HG02678 (cell line): ENCODE data around the gene ZNF862.

ENCODE experiments used
- ATAC-seq: cut with Tn5 transposase; IDR thresholded peaks from one replicate; pipeline ENCODE4 v1.9.1; 2021; ENCODE audit warnings: mild to moderate bottlenecking, moderate library complexity; ENCODE audit not compliant: unreplicated experiment

The ZNF862 gene

DNA sequence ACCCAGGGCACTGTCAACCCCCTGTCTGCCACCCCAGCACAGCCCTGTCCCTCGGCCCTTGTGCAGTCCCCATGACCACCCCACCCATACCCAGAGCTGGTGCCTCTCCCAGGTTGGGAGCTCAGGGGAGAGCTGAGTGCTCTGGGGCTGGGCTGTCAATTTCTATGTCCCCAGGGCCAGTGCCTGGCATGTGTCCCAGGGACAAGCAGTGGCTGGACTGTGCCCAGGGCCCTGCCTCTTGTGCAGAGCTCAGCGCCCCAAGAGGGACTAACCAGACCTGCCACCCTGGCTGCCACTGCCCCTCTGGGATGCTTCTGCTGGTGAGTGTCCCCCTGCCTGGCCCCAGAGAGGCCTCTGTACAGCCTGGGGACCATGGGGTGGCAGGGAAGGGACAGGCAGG, 29.0 kb upstream of the ZNF862 start:
- no peak for ATAC-seq

DNA sequence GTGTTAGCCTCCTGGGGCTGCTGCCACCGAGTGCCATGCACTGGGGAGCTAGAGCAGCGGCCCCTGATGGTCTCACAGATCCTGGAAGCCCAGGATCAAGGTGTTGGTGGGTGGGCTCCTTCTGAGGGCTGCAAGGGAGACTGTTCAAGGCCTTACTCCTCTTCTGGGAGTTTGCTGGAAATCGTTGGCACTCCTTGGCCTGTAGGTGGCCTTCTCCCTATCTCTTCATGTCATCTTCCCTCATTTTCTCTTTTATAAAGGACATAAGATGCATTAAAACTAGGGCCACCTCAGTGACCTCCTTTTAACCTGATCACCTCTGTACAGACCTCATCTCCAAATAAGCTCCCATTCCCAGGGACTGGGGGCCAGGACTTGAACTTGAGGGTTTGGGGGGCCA, 27.0 kb upstream of the ZNF862 start:
- no peak for ATAC-seq

DNA sequence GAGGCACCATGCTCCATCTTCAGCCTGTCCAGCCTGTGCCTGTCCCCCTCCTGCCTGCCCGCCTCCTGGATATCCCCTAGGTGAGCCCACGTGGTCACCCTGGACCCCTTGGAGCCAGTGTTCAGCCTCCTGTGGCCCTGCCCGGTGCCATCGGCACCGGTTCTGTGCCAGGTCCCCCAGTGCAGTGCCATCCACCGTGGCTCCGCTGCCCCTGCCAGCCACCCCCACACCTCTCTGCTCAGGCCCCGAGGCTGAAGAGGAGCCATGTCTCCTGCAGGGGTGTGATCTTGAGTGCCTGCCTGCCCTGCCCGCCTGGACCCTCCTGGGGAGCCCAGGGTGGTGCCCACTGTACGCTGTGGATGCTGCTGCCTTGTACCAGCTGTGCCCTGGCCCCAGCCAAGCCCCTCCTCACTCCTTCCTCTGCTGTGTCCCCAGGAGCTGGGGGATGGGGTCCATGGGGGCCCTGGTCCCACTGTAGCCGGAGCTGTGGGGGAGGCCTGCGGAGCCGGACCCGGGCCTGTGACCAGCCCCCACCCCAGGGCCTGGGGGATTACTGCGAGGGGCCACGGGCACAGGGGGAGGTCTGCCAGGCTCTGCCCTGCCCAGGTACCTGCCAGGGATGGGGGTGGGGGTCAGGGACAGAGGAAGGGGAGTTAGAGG, 26.2 kb upstream of the ZNF862 start:
- ATAC-seq, result no peak

DNA sequence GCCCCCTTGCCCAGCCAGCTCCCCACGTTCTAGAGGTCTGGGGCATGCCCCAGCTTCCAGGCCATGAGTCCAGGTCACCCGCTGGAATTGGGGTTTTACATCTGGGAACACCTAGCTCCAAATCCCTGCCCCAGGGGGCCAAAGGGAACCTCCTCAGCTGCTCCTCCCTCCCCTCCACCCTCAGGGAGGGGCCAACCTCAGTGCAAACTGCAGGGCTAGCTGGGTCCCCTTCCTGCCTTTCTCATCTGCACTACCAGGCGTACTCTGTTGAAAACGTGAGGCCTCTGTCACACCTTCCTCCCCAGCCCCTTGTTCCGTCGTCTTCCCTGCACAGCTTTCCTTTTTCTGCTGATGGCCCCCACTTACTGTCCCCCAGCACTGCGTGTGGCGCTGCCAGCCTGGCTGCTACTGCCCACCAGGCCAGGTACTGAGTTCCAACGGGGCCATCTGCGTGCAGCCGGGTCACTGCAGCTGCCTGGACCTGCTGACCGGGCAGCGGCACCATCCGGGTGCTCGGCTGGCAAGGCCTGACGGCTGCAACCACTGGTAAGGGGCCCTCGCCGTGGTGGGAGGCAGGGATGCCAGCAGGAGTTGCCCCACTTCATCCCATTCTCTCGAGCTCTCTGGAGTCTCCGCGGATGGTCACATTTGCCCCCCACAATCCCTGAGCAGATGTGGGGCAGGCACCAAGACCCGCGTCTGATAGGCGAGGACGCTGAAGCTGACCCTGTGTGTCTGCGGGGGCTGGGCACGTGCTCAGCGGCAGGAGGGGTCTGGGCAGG, 24.7 kb upstream of the ZNF862 start:
- ATAC-seq, result no peak

DNA sequence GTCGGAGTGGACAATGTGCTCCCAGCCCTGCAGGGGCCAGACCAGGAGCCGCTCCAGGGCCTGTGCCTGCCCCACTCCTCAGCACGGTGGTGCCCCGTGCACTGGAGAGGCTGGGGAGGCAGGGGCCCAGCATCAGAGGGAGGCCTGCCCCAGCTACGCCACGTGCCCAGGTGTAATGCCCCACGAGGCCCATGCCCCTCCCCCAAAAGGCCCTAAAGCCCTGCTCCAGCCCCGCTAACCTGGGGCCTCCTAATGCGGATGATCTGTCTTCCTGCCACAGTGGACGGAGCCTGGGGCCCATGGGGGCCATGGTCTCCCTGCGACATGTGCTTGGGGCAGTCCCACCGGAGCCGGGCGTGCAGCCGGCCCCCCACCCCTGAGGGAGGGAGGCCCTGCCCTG, 23.7 kb upstream of the ZNF862 start:
- no peak for ATAC-seq

DNA sequence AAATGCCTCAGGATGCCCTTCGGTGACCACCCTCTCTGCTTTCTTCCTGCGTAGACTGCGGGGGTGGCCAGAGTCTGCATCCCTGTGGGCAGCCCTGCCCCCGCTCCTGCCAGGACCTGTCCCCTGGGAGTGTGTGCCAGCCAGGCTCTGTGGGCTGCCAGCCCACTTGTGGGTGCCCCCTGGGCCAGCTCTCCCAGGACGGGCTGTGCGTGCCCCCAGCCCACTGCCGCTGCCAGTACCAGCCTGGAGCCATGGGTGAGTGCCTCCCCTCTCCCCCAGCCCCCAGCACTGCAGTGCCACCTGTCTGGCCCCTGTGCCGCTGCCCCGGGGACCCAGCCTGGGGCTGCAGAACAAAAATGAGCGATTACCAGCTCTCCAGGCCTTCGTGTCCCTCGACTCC, 23.1 kb upstream of the ZNF862 start:
- no peak for ATAC-seq

DNA sequence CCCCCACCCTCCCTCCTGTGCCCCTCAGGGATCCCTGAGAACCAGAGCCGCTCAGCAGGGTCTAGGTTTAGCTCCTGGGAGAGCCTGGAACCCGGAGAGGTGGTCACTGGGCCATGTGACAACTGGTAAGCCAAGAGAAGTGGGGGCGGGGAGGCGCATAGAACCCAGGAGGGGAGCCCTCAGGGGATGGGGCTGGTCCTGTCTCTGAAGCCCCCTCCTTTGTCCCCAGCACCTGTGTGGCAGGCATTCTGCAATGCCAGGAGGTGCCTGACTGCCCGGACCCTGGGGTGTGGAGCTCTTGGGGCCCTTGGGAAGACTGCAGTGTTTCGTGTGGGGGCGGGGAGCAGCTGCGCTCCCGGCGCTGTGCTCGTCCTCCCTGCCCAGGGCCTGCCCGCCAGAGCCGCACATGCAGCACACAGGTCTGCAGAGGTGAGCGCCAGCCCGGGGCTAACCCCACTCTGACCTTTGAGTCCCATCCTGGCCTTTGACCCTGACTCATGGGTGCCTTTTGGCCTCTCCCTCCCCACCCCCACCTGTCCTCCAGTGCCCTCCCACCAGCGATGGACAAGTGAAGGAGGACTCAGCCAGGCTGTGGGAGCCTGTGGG, 22.4 kb upstream of the ZNF862 start:
- no peak for ATAC-seq

DNA sequence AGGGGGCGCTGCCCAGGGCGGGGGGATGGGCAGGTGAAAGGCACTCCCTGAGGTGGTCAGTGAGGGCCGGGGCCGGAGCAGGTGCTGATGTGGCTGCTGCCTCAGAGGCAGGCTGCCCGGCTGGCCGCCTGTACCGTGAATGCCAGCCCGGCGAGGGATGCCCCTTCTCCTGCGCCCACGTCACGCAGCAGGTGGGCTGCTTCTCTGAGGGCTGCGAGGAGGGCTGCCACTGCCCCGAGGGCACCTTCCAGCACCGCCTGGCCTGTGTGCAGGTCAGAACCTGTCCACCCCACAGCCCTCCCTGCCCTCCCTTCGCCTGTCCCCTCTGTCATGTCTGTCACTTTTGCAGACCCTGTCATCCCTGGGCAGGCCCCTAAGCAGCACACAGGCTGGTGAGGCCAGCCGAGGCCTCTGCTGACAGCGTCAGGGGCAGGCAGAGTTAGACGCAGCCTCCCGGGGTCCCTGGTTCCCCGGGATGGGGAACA, 21.9 kb upstream of the ZNF862 start:
- ATAC-seq, result no peak

DNA sequence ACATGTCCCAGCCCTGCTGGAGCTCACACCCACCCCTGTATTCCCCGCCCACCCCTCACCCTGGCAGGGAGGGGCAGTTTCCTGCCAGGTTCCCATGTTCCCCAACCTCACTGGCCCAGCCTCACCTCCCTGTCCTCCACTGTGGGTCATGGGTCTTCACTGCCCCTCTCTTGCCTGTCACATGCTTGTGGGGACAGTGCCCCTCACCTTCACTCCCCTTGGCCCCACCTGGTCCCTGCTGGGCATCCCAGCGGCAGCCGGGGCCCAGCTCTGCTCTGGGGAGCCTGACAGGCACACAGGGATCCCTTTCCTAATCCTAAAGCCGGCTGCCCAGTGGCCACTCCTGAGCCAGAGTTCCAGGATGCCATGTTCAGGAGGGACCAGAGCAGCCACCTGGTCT, 21.4 kb upstream of the ZNF862 start:
- ATAC-seq, result no peak

DNA sequence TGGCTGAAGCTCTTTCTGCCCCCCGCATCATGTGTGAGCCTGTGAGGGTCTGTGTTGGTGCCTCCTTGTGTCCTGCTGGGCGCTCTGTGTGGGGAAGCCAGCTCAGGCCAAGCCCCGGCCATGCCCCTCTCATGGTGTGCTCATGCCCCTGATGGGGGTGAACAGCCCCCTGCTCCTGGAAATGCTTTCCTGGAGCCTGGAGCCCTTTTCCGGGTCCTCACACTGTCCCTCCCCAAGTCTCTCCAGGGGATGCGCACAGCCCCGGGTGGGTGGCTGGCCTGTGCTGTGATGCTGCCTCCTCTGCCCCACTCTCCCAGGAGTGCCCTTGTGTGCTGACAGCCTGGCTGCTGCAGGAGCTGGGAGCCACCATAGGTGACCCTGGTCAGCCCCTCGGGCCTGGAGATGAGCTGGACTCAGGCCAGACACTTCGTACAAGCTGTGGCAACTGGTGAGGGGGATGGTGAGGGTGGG, 20.8 kb upstream of the ZNF862 start:
- ATAC-seq, result no peak

DNA sequence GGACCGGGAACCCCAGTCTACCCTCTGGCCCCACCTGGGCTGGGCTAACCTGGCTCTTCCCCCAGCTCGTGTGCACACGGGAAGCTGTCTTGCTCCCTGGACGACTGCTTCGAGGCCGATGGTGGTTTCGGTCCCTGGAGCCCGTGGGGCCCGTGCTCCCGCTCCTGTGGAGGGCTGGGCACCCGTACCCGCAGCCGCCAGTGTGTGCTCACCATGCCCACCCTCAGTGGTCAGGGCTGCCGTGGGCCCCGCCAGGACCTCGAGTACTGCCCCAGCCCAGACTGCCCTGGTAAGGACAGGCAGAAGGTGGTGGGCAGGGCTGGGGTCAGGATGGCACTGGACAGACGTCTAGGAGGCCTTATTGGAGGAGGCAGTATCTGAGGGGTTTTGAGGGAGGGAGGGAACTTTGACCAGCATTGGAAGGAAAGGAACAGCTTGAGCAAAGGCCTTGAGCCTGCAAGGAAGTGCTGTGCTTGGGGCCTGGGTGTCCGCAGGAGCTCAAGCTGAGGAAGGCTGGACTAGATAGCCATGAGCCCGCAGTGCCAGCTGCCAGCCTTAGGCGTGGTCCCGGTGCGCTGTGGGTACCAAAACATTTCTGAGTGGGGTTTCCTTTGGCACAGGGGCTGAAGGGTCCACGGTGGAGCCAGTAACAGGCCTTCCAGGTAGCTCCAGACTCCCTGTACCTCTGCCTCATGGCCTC, 20.2 kb upstream of the ZNF862 start:
- ATAC-seq, result no peak

DNA sequence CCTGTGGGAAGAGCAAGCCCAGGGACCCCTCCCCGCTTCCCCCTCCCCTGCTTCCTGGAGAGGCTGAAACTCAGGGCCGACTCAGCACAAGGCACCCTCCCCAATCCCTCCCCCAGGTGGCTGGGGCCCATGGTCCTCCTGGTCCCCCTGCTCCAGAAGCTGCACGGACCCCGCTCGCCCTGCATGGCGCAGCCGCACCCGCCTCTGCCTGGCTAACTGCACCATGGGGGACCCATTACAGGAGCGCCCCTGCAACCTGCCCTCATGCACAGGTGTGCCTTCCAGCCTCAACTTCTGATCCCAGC, 19.7 kb upstream of the ZNF862 start:
- ATAC-seq, result no peak

DNA sequence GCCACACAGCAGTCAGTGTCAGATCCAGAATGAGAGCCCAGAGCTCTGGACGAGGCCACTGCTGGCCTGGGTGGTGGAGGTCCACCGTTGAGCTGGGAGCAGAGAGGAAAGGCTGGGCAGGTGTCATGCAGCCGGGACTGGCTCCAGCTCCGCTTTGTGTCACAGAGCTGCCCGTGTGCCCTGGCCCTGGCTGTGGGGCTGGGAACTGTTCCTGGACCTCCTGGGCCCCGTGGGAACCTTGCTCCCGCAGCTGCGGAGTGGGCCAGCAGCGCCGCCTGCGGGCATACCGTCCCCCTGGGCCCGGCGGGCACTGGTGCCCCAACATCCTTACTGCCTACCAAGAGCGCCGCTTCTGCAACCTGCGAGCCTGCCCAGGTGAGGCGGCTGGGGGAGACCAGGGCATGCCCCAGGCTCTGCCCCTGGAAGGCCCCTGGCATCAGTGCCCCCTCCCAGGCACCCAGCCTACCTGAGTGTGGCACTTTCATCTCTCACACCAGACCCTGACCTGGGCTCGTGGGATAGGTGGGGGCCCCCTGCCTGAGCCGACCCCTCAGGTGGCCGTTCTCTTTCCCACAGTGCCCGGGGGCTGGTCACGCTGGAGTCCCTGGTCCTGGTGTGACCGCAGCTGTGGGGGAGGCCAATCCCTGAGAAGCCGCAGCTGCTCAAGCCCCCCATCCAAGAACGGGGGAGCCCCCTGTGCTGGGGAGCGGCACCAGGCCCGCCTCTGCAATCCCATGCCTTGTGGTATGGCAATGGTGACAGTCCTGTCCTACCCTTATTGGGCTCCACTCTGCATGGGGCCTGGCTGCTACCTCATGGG, 18.8 kb upstream of the ZNF862 start:
- ATAC-seq, result no peak

DNA sequence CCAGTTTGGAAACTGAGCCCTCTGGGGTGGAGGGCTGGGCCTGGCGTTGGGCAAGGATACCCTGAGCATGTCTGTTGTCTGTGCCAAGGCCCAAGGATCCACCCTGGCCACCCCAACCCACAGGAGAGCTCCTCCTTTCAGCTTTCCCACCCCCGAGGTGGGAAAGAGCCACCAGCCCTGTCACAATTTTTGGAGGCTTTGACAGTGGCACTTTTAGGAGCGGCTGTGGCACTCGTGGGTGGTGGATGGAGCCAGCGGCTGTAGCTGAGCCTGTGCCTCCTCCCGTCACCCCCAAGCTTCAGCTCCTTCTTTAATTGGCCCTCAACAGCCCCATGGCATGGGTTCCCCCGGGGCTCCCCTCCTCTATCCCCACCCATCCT, 18.2 kb upstream of the ZNF862 start:
- ATAC-seq, result no peak

DNA sequence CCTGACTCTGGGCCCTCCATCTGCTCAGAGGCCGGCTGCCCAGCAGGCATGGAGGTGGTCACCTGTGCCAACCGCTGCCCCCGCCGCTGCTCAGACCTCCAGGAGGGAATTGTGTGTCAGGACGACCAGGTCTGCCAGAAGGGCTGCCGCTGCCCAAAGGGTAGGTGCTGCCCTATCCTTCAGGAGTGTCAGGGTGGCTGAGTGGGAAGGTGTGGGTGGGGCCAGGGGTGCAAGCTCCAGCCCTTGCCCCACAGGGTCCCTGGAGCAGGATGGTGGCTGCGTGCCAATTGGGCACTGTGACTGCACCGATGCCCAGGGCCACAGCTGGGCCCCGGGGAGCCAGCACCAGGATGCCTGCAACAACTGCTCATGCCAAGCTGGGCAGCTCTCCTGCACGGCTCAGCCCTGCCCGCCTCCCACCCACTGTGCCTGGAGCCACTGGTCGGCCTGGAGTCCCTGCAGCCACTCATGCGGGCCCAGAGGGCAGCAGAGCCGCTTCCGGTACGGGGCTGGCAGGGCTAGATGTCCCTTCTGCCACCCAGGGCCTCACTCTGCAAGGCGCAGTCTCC, 17.5 kb upstream of the ZNF862 start:
- ATAC-seq, result no peak

DNA sequence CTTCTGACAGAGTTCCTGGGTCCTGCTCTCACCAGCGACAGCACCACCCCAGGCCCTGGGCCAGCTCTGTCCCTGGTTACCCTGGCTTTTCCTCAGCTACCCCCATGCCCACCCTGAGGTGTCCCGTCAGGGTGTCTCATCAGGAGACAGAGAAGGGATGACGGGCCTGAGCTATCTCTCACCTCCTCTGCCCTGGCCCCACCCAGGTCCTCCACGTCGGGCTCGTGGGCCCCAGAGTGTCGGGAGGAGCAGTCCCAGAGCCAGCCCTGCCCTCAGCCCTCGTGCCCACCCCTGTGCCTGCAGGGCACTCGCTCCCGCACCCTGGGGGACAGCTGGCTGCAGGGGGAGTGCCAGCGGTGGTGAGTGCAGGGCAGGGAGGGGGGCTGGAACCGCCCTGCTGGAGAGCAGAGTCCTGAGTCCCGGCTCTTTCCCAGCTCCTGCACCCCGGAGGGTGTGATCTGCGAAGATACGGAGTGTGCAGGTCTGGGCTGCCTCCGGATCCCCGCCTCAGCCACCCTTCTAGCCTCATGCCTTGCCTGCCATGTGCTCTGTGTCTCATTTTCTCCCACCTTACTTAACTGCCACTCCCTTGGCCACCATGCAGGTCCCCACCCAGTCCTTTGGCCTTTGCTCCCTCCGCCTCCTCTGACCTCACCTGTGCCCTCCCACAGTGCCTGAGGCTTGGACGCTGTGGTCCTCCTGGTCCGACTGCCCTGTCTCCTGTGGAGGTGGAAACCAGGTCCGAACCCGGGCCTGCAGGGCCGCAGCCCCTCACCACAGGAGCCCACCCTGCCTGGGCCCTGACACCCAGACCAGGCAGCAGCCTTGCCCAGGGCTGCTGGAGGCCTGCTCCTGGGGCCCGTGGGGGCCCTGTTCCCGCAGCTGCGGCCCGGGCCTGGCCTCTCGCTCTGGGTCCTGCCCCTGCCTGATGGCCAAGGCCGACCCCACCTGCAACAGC, 16.7 kb upstream of the ZNF862 start:
- ATAC-seq, result no peak

DNA sequence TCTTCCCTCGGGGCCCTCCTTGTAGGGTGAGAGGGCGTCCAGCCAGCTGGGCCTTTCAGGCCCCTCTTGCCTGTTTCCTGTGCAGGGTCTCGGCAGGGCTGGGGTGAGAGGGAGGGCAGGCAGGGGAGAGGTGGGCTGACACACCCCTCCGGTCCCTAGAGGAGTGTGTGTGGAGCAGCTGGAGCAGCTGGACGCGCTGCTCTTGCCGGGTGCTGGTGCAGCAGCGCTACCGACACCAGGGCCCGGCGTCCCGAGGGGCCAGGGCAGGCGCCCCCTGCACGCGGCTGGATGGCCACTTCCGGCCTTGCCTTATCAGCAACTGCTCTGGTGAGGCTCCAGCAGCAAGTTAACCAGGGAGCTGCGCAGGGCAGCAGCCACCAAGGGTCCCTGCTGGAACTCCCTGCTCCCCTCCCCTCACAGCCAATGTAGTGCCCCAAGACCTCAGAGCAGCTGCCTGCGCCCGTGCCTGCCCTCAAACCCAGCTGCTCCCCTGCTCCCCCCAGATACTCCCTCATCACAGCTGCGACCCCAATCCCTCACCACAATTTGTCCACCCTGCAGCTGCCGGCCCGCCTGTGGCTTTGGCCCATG, 15.7 kb upstream of the ZNF862 start:
- no peak for ATAC-seq

DNA sequence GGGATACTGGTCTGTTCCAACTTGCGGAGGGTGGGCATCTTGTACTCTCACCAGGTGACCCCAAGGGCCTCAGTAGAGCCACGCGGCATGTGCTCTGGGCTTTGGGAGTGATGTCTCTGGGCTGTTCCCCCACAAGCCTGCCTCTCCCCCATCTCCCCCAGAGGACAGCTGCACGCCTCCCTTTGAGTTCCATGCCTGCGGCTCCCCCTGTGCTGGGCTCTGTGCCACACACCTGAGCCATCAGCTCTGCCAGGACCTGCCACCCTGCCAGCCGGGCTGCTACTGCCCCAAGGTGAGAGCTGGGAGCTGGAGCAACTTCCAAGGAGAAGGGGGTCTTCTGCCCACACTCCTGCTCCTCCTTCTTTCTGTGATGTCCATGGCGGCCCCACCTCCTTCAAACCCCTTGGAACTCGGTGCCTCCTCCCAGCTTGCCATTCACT, 15.0 kb upstream of the ZNF862 start:
- no peak for ATAC-seq

DNA sequence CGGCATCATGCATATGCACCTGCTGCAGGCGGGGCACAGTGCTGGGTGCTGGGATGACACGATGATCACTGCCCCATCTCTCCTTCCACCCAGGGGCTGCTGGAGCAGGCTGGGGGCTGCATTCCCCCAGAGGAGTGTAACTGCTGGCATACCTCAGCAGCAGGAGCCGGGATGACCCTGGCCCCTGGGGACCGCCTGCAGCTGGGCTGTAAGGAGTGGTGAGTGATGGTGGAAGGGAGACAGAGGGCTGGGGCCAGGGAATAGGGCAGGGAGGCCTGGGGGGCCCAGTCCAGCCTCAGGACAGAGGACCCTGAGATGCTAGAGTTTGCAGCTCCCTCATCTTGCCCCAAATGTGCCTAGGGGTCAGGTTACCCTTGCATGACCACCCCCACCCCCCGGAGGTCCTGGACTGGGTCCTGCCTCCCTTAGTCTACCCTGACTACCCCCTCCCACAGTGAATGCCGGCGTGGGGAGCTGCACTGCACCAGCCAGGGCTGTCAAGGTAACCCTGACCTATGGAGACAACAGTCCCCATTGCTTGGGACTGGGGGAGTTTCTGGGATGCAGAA, 14.5 kb upstream of the ZNF862 start:
- no peak for ATAC-seq
